GM23248 (cell line): ENCODE results near the gene KLHL36. TPM values are rescaled to one million over a fixed set of nuclear protein-coding genes. Genes with fewer than 3 reads are reported as not detected.

Experiments
- DNase-seq: peaks from one replicate; pipeline ENCODE4 v3.0.0-alpha.2; 2015
- H2AFZ ChIP-seq: fragments of 200-600 bp; sonication (generic); 2 replicates; pipeline ENCODE4 v1.6.1; 2016; ENCODE audit warnings: antibody characterized with exemption
- H3F3A ChIP-seq: fragments of 200-600 bp; sonication (generic); 2 replicates; pipeline ENCODE4 v1.6.1; 2016; ENCODE audit warnings: mild to moderate bottlenecking, antibody characterized with exemption, mixed run types; ENCODE audit not compliant: insufficient read depth
- H3K27ac ChIP-seq: fragments of 200-600 bp; sonication (generic); 2 replicates; pipeline ENCODE4 v1.5.1; 2016; ENCODE audit warnings: mild to moderate bottlenecking
- H3K27me3 ChIP-seq: fragments of 200-600 bp; sonication (generic); replicated peaks from 2 replicates; pipeline ENCODE4 v1.6.1; 2016; ENCODE audit warnings: mild to moderate bottlenecking; ENCODE audit not compliant: insufficient read depth
- H3K36me3 ChIP-seq: fragments of 200-600 bp; sonication (generic); 2 replicates; pipeline ENCODE4 v1.6.1; 2016; ENCODE audit warnings: low read depth, mild to moderate bottlenecking
- H3K4me1 ChIP-seq: fragments of 200-600 bp; sonication (generic); 2 replicates; pipeline ENCODE4 v1.6.1; 2016; ENCODE audit warnings: mild to moderate bottlenecking; ENCODE audit not compliant: insufficient read depth
- H3K4me2 ChIP-seq: fragments of 200-600 bp; sonication (generic); one replicate; pipeline ENCODE4 v1.6.1; 2016; ENCODE audit warnings: mild to moderate bottlenecking; ENCODE audit not compliant: unreplicated experiment
- H3K4me3 ChIP-seq: fragments of 200-600 bp; sonication (generic); 2 replicates; pipeline ENCODE4 v1.5.1; 2016; ENCODE audit warnings: mild to moderate bottlenecking
- H3K79me2 ChIP-seq: fragments of 200-600 bp; sonication (generic); 2 replicates; pipeline ENCODE4 v1.6.1; 2016; ENCODE audit warnings: mild to moderate bottlenecking; ENCODE audit not compliant: insufficient read depth
- H3K9ac ChIP-seq: fragments of 200-600 bp; sonication (generic); 2 replicates; pipeline ENCODE4 v1.6.1; 2016; ENCODE audit warnings: mild to moderate bottlenecking
- H3K9me2 ChIP-seq: fragments of 200-600 bp; sonication (generic); 2 replicates; pipeline ENCODE4 v1.6.1; 2016; ENCODE audit warnings: mixed run types, mild to moderate bottlenecking, moderate library complexity; ENCODE audit not compliant: insufficient read depth
- H3K9me3 ChIP-seq: fragments of 200-600 bp; sonication (generic); one replicate; pipeline ENCODE4 v1.6.1; 2017; ENCODE audit warnings: low read depth
- H4K20me1 ChIP-seq: fragments of 200-600 bp; sonication (generic); 2 replicates; pipeline ENCODE4 v1.6.0; 2016; ENCODE audit not compliant: insufficient read depth
- EZH2 ChIP-seq: fragments of 200-600 bp; sonication (generic); IDR thresholded peaks from 2 replicates; pipeline ENCODE4 v1.6.1; 2018; ENCODE audit warnings: antibody characterized with exemption, mild to moderate bottlenecking; ENCODE audit not compliant: insufficient read depth, poor library complexity, severe bottlenecking
- EZH2phosphoT487 ChIP-seq: fragments of 200-600 bp; sonication (generic); IDR thresholded peaks from 2 replicates; pipeline ENCODE4 v1.6.1; 2018; ENCODE audit warnings: antibody characterized with exemption, moderate library complexity, mild to moderate bottlenecking, low read depth; ENCODE audit not compliant: insufficient read depth
- WGBS, 2 experiments: methylation state at CpG; one replicate each; pipeline ENCODE4 v1.1.6; 2015 to 2017; ENCODE audit warnings: low lambda C conversion rate in 2 of 2, low coverage in 1 of 2; ENCODE audit errors: missing lambda C conversion rate in 2 of 2; 5-methylcytosine and 5-hydroxymethylcytosine counted together
- in situ Hi-C: fragments of 300-500 bp; cut with MboI; formaldehyde crosslinking; loops from 2 replicates; pipeline ENCODE4 v1.15.0; 2020
- polyA plus RNA-seq: library from polyadenylated mRNA; unstranded; fragments of >200 nt; fragmentation: Nextera tagmentation; extraction: Ambion mirVana; gene quantifications from 2 replicates; pipeline ENCODE4 v1.2.1, GENCODE V29; 2016
- total RNA-seq: library from RNA; depleted of rRNA; stranded (reverse); fragments of >200 nt; shearing (Covaris generic); gene quantifications from 2 replicates; pipeline ENCODE4 v1.2.3, GENCODE V29; 2014

KLHL36 gene
- total and polyA plus RNA-seq, 2 experiments from 2014 or later: 18.1 to 83.9 TPM

GRCh38 chr16:84670063-84670462 lies 21.8 kb downstream of the KLHL36 start:
- H3K9ac ChIP-seq: no peak overlapping the region
- WGBS, 2 experiments: 93 to 95% methylated on average over 12 of the region's 12 CpGs

GRCh38 chr16:84672276-84673202 lies 24.2 kb downstream of the KLHL36 start:
- in situ Hi-C loops: no loop called here
- H4K20me1 ChIP-seq: no peaks in the 10 kb centered on the region
- peak; percentile 84 for DNase-seq
- no peak overlapping the region for H2AFZ ChIP-seq
- H3K27ac ChIP-seq: no peak overlapping the region
- H3K9ac ChIP-seq: no peak overlapping the region
- no peak overlapping the region for H3K4me2 ChIP-seq
- no peaks in the 10 kb centered on the region for H3K9me2 ChIP-seq
- H3K36me3 ChIP-seq: no peaks in the 10 kb centered on the region
- no peak overlapping the region for H3K4me3 ChIP-seq
- H3K27me3 ChIP-seq: 0 out of 2 replicates have a peak, but pooled peaks cover 3% of the 10 kb centered on the region
- H3F3A ChIP-seq: 0 out of 2 replicates have a peak, but pooled peaks cover 5% of the 10 kb centered on the region
- 55% methylated on average over 25 to 26 of the region's 26 CpGs for WGBS, 2 experiments
- H3K9me3 ChIP-seq: no peaks in the 10 kb centered on the region
- H3K4me1 ChIP-seq: no peaks in the 10 kb centered on the region
- TF ChIP-seq EZH2: no peak
- no peak for TF ChIP-seq EZH2phosphoT487
- no peaks in the 10 kb centered on the region for H3K79me2 ChIP-seq

More at GRCh38 chr16:84670063-84670462, 21.8 kb downstream of the KLHL36 start:
- no peaks in the 10 kb centered on the region for H3K9me3 ChIP-seq
- DNase-seq: no peak
- 0 out of 2 replicates have a peak, but pooled peaks cover 5% of the 10 kb centered on the region for H3F3A ChIP-seq
- no peaks in the 10 kb centered on the region for H3K4me1 ChIP-seq
- no peaks in the 10 kb centered on the region for H3K36me3 ChIP-seq
- TF ChIP-seq EZH2: no peak
- TF ChIP-seq EZH2phosphoT487: no peak
- H3K9me2 ChIP-seq: no peaks in the 10 kb centered on the region
- H3K4me3 ChIP-seq: no peak overlapping the region
- no peak overlapping the region for H3K27ac ChIP-seq
- H4K20me1 ChIP-seq: no peaks in the 10 kb centered on the region
- no peaks in the 10 kb centered on the region for H3K27me3 ChIP-seq
- in situ Hi-C loops: no loop called here
- no peaks in the 10 kb centered on the region for H3K79me2 ChIP-seq
- no peak overlapping the region for H3K4me2 ChIP-seq
- H2AFZ ChIP-seq: no peak overlapping the region

- Histone ChIP-seq H3F3A (0 out of 2 replicates have a peak, but pooled peaks cover 5% of the 10 kb centered on the region), H3K4me3 (no peak overlapping the region), H3K4me2 (no peak overlapping the region), H3K79me2 (no peaks in the 10 kb centered on the region), H3K27ac (no peak overlapping the region), H3K36me3 (no peaks in the 10 kb centered on the region), H3K27me3 (0 out of 2 replicates have a peak, but pooled peaks cover 3% of the 10 kb centered on the region), H3K9ac (no peak overlapping the region), H3K9me3 (no peaks in the 10 kb centered on the region), H2AFZ (no peak overlapping the region), H3K4me1 (no peaks in the 10 kb centered on the region), H4K20me1 (no peaks in the 10 kb centered on the region), H3K9me2 (no peaks in the 10 kb centered on the region)
- TF ChIP-seq EZH2phosphoT487 (no peak), EZH2 (no peak)
- in situ Hi-C loops: no loop called here
- WGBS, 2 experiments: 90 to 92% methylated on average over 3 of the region's 3 CpGs
- peak; percentile 12 for DNase-seq
These were observed 24.9 kb downstream of the KLHL36 start for GRCh38 chr16:84673203-84673535.

GRCh38 chr16:84673561-84673960 lies 25.2 kb downstream of the KLHL36 start:
- Histone ChIP-seq H3K79me2 (no peaks in the 10 kb centered on the region), H3F3A (0 out of 2 replicates have a peak, but pooled peaks cover 5% of the 10 kb centered on the region), H3K4me1 (no peaks in the 10 kb centered on the region), H3K9me3 (no peaks in the 10 kb centered on the region), H3K9me2 (no peaks in the 10 kb centered on the region), H3K9ac (no peak overlapping the region), H3K27ac (no peak overlapping the region), H3K4me2 (no peak overlapping the region), H3K4me3 (no peak overlapping the region), H3K36me3 (no peaks in the 10 kb centered on the region), H4K20me1 (no peaks in the 10 kb centered on the region), H3K27me3 (0 out of 2 replicates have a peak, but pooled peaks cover 3% of the 10 kb centered on the region), H2AFZ (no peak overlapping the region)
- DNase-seq: no peak
- TF ChIP-seq EZH2phosphoT487 (no peak), EZH2 (no peak)
- 92 to 97% methylated on average over 3 of the region's 3 CpGs for WGBS, 2 experiments
- in situ Hi-C loops: no loop called here
